GM12878 (cell line): ENCODE results near the gene RNF169. TPM values are rescaled to one million over a fixed set of nuclear protein-coding genes. Genes with fewer than 3 reads are reported as not detected.

ENCODE experiments used
- ATAC-seq: fragments of 200-7000 bp; cut with Tn5 transposase; 3 replicates; pipeline ENCODE4 v1.9.1; 2020; ENCODE audit warnings: mild to moderate bottlenecking, moderate library complexity
- BruUV-seq: library from RNA; stranded (reverse); fragments of 400-500 nt; replicated peaks from 2 replicates; lab custom pipeline; 2021; lab: Mats Ljungman, UMichigan
- CTCF ChIA-PET: fragments of 300-600 bp; sonication (Branson Sonifier 250); formaldehyde crosslinking; extraction: SDS; loops from one replicate; lab custom pipeline; 2021; ENCODE audit warnings: inconsistent platforms; lab: Yijun Ruan, JAX
- POLR2A ChIA-PET: fragments of 350-600 bp; formaldehyde crosslinking; extraction: SDS; loops from one replicate; lab custom pipeline; 2021; ENCODE audit warnings: inconsistent platforms; lab: Charles Lee
- RAD21 ChIA-PET: fragments of 300-600 bp; sonication (Branson Sonifier 250); formaldehyde crosslinking; loops from one replicate; lab custom pipeline; 2023; ENCODE audit warnings: antibody characterized with exemption; ENCODE audit not compliant: unreplicated experiment; lab: Charles Lee
- SMC1A ChIA-PET: fragments of 300-600 bp; sonication (Branson Sonifier 250); formaldehyde crosslinking; loops from one replicate; lab custom pipeline; 2023; ENCODE audit not compliant: unreplicated experiment, uncharacterized antibody; lab: Charles Lee
- DNase-seq: peaks from one replicate; pipeline ENCODE4 v3.0.0-alpha.2; 2011; ENCODE audit warnings: low read depth, low spot score
- FAIRE-seq: peaks from 3 replicates; lab custom pipeline; 2011; peaks lifted over from hg19 to GRCh38; lab: Jason Lieb, UNC
- H2AFZ ChIP-seq: 2 replicates; pipeline ENCODE4 v1.6.0; 2011; ENCODE audit warnings: low read depth, low read length, control low read depth; ENCODE audit not compliant: control insufficient read depth
- H3K27ac ChIP-seq: 2 replicates; pipeline ENCODE4 v1.5.1; 2011; ENCODE audit warnings: control low read depth; ENCODE audit not compliant: control insufficient read depth, insufficient read depth
- H3K27me3 ChIP-seq, 2 experiments: replicated peaks in 1 of 2; 2 replicates each; pipeline versions ENCODE4 v1.6.0 to v1.6.1; 2011; ENCODE audit warnings: low read length in 1 of 2; ENCODE audit not compliant: control insufficient read depth in 2 of 2, insufficient read depth in 2 of 2
- H3K36me3 ChIP-seq, 2 experiments: 2 replicates each; pipeline ENCODE4 v1.5.1; 2011; ENCODE audit warnings: low read length in 1 of 2; ENCODE audit not compliant: control insufficient read depth in 2 of 2, insufficient read depth in 2 of 2
- H3K4me1 ChIP-seq: 2 replicates; pipeline ENCODE4 v1.6.1; 2011; ENCODE audit warnings: mild to moderate bottlenecking, low read length, moderate library complexity, mixed read lengths; ENCODE audit not compliant: control insufficient read depth, insufficient read depth
- H3K4me2 ChIP-seq: 2 replicates; pipeline ENCODE4 v1.6.0; 2011; ENCODE audit warnings: control low read depth; ENCODE audit not compliant: control insufficient read depth, insufficient read depth
- H3K4me3 ChIP-seq: fragments of 200-600 bp; sonication (generic); 2 replicates; pipeline ENCODE4 v1.5.1; 2016
- H3K79me2 ChIP-seq: 2 replicates; pipeline ENCODE4 v1.6.0; 2011; ENCODE audit warnings: low read length; ENCODE audit not compliant: control insufficient read depth, insufficient read depth
- H3K9ac ChIP-seq: 2 replicates; pipeline ENCODE4 v1.8.0; 2011; ENCODE audit warnings: low read length, control low read depth, mixed read lengths; ENCODE audit not compliant: control insufficient read depth, insufficient read depth
- H3K9me3 ChIP-seq: replicated peaks from 3 replicates; pipeline ENCODE4 v1.5.1; 2011; ENCODE audit warnings: mild to moderate bottlenecking, low read length; ENCODE audit not compliant: control insufficient read depth, insufficient read depth
- H4K20me1 ChIP-seq: 2 replicates; pipeline ENCODE4 v1.6.0; 2011; ENCODE audit not compliant: control insufficient read depth, insufficient read depth
- HDAC2 ChIP-seq: fragments of 200-600 bp; sonication (generic); IDR thresholded peaks from 2 replicates; pipeline ENCODE4 v1.6.1; 2017
- NKRF ChIP-seq: fragments of 450-650 bp; conservative IDR thresholded peaks from 2 replicates; pipeline ENCODE4 v1.6.1; 2017; ENCODE audit warnings: mild to moderate bottlenecking, moderate library complexity
- RUNX3 ChIP-seq: IDR thresholded peaks from 2 replicates; pipeline ENCODE4 v1.6.1; 2012; ENCODE audit warnings: low read length, inconsistent platforms
- WGBS: methylation state at CpG from one replicate; pipeline ENCODE4 v1.1.6; 2016; ENCODE audit warnings: low lambda C conversion rate; ENCODE audit not compliant: insufficient replicate concordance, insufficient coverage; ENCODE audit errors: missing lambda C conversion rate; 5-methylcytosine and 5-hydroxymethylcytosine counted together
- in situ Hi-C: fragments of 300-500 bp; cut with MboI; formaldehyde crosslinking; loops from 9 replicates; pipeline ENCODE4 v1.14.3; 2018; ENCODE audit warnings: mixed read lengths
- intact Hi-C: fragments of 100-400 bp; cut with micrococcal nuclease; formaldehyde crosslinking; loops from one replicate; pipeline ENCODE4 v1.14.2; 2022; ENCODE audit not compliant: unreplicated experiment
- polyA plus RNA-seq, 11 experiments: library from polyadenylated mRNA; depleted of rRNA in 4 of 11; unstranded in 6 of 11; stranded (reverse) in 5 of 11; fragments of >200 nt; fragmentation: Nextera tagmentation in 4 of 11; fragmentation: Illumina TruSeq in 1 of 11; extraction: Ambion mirVana in 4 of 11; extraction: Trizol in 1 of 11; gene quantifications; 1 replicate in 1 of 11; 2 replicates in 10 of 11; pipeline versions ENCODE4 v1.2.1 to v1.2.3, GENCODE V29; 2011 to 2016; ENCODE audit warnings: inconsistent platforms in 2 of 11, missing spikeins in 2 of 11, low read depth in 1 of 11
- total RNA-seq, 4 experiments: library from RNA; depleted of rRNA in 3 of 4; stranded (reverse); fragments of >200 nt in 3 of 4; fragmentation: Illumina TruSeq in 1 of 4; extraction: Trizol in 1 of 4; gene quantifications; 2 replicates each; pipeline versions ENCODE4 v1.2.1 to v1.2.3, GENCODE V29; 2013 to 2021

The RNF169 gene
- total and polyA plus RNA-seq, 10 of the 15 experiments (the other 5 are each of a cell fraction or from before 2014, with no cell fraction given), result 0.32 to 13.2 (median 6.4) TPM

DNA sequence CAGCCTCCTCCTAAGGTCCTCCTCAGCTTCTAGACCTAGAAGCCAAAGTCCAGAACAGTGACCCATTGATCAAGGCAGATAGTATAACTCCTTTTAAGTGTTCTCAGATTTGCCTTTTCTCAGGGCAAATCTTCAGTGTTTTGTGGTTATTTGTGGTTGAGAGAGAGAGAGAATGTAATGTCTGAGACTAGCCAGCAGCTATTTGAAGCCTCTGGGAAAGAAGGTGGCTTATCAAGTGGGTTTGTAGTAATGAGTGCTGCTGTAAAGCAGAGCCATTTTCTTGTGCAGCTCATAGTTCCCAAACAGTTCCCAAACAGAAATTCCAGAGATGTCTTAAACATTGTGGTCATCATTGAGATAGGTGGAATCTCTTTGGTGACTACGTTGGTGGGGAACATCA is 89.5 kb downstream of the RNF169 start:
- in situ Hi-C loops, result no loop called here

More for the DNA sequence above, 89.5 kb downstream of the RNF169 start:
- H3K4me2 ChIP-seq, result no peak overlapping the region
- H3K4me1 ChIP-seq, result no peaks in the 10 kb centered on the region
- ChIA-PET RAD21 (no interaction called here), SMC1A (interaction anchor here (1.3 to 1.4 kb wide), 2 partner anchors 87 to 136 kb away, joined by 3 to 4 read pairs; no protein-coding TSS in a partner anchor), POLR2A (no interaction called here), CTCF (no interaction called here)
- no peak overlapping the region for H2AFZ ChIP-seq
- FAIRE-seq (no peak), ATAC-seq (no peak), DNase-seq (no peak)
- no peaks in the 10 kb centered on the region for H4K20me1 ChIP-seq
- BruUV-seq, result no TSS peak
- no peak overlapping the region for H3K4me3 ChIP-seq
- TF ChIP-seq RUNX3 (peak; percentile 73), NKRF (no peak), HDAC2 (no peak)
- peaks cover 13 to 30% of the 10 kb centered on the region in 2 experiments; a peak in 3 of 4 replicates for H3K36me3 ChIP-seq
- no peak overlapping the region for H3K27ac ChIP-seq
- H3K9me3 ChIP-seq, result no peaks in the 10 kb centered on the region
- H3K9ac ChIP-seq, result no peak overlapping the region
- no peaks in the 10 kb centered on the region for H3K27me3 ChIP-seq
- H3K79me2 ChIP-seq, result no peaks in the 10 kb centered on the region
- WGBS, result 100% methylated on average over 1 of the region's 1 CpG
- intact Hi-C loops, result no loop called here
